Karpas-422 (cell line): Measurements from ENCODE around the gene B4GALT7. TPM values are rescaled to one million over a fixed set of nuclear protein-coding genes. Genes with fewer than 3 reads are reported as not detected.
A peak's percentile ranks its signal among the peaks of the same experiment; 100 is the strongest.

Source experiments
- DNase-seq: peaks from one replicate; pipeline ENCODE4 v3.0.0-alpha.2; 2015
- H2AFZ ChIP-seq: fragments of 200-600 bp; sonication (generic); 2 replicates; pipeline ENCODE4 v1.6.1; 2014; ENCODE audit warnings: antibody characterized with exemption, low read length, mixed read lengths
- H3K27ac ChIP-seq: fragments of 200-600 bp; sonication (generic); 2 replicates; pipeline ENCODE4 v1.5.1; 2014; ENCODE audit warnings: mild to moderate bottlenecking, low read length, moderate library complexity
- H3K27me3 ChIP-seq: fragments of 200-600 bp; sonication (generic); 2 replicates; pipeline ENCODE4 v1.6.1; 2014; ENCODE audit warnings: low read length, mixed read lengths
- H3K36me3 ChIP-seq: fragments of 200-600 bp; sonication (generic); 2 replicates; pipeline ENCODE4 v1.6.1; 2014; ENCODE audit warnings: low read length, mixed read lengths; ENCODE audit not compliant: insufficient read depth
- H3K4me1 ChIP-seq: fragments of 200-600 bp; sonication (generic); 2 replicates; pipeline ENCODE4 v1.6.1; 2014; ENCODE audit warnings: mild to moderate bottlenecking, low read length, mixed read lengths
- H3K4me2 ChIP-seq: fragments of 200-600 bp; sonication (generic); 2 replicates; pipeline ENCODE4 v1.6.1; 2014; ENCODE audit warnings: low read length, low read depth, mild to moderate bottlenecking; ENCODE audit not compliant: poor library complexity, severe bottlenecking
- H3K4me3 ChIP-seq: fragments of 200-600 bp; sonication (generic); 2 replicates; pipeline ENCODE4 v1.5.1; 2014; ENCODE audit warnings: mild to moderate bottlenecking, antibody characterized with exemption, low read length, mixed read lengths
- H3K79me2 ChIP-seq: fragments of 200-600 bp; sonication (generic); 2 replicates; pipeline ENCODE4 v1.6.1; 2014; ENCODE audit warnings: mild to moderate bottlenecking, low read length, mixed read lengths
- H3K9ac ChIP-seq: fragments of 200-600 bp; sonication (generic); 2 replicates; pipeline ENCODE4 v1.6.0; 2014; ENCODE audit warnings: low read length
- H3K9me2 ChIP-seq: fragments of 200-600 bp; sonication (generic), shearing (Covaris generic); replicated peaks from 2 replicates; pipeline ENCODE4 v1.6.0; 2014; ENCODE audit warnings: mild to moderate bottlenecking, low read length, moderate library complexity; ENCODE audit not compliant: insufficient read depth
- H3K9me3 ChIP-seq: fragments of 300-700, 200-600 bp; sonication (generic); 2 replicates; pipeline ENCODE4 v1.6.1; 2014; ENCODE audit warnings: low read length, mixed read lengths
- H4K20me1 ChIP-seq: fragments of 200-600 bp; sonication (generic); 2 replicates; pipeline ENCODE4 v1.6.1; 2014; ENCODE audit warnings: mild to moderate bottlenecking, antibody characterized with exemption, low read length, low read depth; ENCODE audit not compliant: insufficient read depth
- total RNA-seq: library from RNA; depleted of rRNA; stranded (reverse); fragments of >200 nt; shearing (Covaris generic); gene quantifications from 2 replicates; pipeline ENCODE4 v1.2.3, GENCODE V29; 2014; ENCODE audit warnings: low replicate concordance; rRNA removed

The B4GALT7 gene, protein sequence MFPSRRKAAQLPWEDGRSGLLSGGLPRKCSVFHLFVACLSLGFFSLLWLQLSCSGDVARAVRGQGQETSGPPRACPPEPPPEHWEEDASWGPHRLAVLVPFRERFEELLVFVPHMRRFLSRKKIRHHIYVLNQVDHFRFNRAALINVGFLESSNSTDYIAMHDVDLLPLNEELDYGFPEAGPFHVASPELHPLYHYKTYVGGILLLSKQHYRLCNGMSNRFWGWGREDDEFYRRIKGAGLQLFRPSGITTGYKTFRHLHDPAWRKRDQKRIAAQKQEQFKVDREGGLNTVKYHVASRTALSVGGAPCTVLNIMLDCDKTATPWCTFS
- 24.8 and 42.2 TPM in 2 replicates for total RNA-seq

GRCh38 chr5:177599731-177600507 is at the start of gene B4GALT7:
Gene B4GALT7, plus strand, starts transcription at chr5:177600132. Its CDS starts 79 bp downstream, at chr5:177600211.
- H3K36me3 ChIP-seq: peaks cover 18% of the 10 kb centered on the region
- H3K4me2 ChIP-seq: peak within 1 kb of the TSS; percentile 94

DNA sequence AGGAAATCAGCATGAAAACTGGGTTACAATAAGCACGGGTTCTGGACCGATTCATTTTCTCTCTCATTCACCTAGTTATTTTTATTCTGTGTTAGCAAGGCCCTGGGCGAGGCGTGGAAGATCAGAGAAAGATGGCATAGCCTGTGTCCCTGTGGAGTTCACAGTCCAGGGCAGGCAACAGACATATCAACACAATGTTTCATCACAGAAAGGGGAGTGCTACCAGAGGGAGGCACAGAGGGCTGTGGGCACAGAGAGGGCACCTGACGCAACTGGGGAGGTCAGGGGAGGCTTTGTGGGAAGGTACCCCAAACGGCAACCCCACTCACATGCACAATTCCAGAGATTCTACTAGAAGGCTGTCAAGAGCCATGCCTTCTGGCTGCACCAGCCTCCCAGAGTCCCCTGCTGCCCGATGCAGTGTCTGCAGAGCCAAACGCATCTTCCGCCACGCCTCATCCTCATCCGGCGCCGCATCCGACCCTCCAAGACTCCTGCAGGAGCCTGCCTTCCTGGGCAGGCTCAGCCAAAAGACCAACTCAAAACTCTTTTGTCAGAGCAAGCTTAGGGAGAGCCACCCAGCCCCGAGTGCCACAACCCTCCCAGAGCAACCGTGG is 47.0 kb upstream of the B4GALT7 start:
- H3K9me2 ChIP-seq: no peaks in the 10 kb centered on the region
- H3K4me2 ChIP-seq: peak overlapping the region; percentile 93
- H3K27ac ChIP-seq: no peak overlapping the region; the same call in 1 of the 2 replicates
- no peaks in the 10 kb centered on the region for H3K27me3 ChIP-seq
- peaks cover 13% of the 10 kb centered on the region; the same call in 1 of the 2 replicates for H4K20me1 ChIP-seq
- DNase-seq: no peak
- H3K4me3 ChIP-seq: peak overlapping the region; percentile 92
- H3K9me3 ChIP-seq: no peaks in the 10 kb centered on the region
- H3K9ac ChIP-seq: peak overlapping the region; percentile 94
- peaks cover 13% of the 10 kb centered on the region; the same call in 1 of the 2 replicates for H3K36me3 ChIP-seq
- peaks cover 37% of the 10 kb centered on the region for H3K4me1 ChIP-seq
- no peak overlapping the region for H2AFZ ChIP-seq
- H3K79me2 ChIP-seq: peaks cover 58% of the 10 kb centered on the region

More at GRCh38 chr5:177599731-177600507, at the start of gene B4GALT7:
- no peaks in the 10 kb centered on the region for H3K9me2 ChIP-seq
- H3K79me2 ChIP-seq: peaks cover 26% of the 10 kb centered on the region
- no peaks in the 10 kb centered on the region for H3K27me3 ChIP-seq
- DNase-seq: peak; percentile 94
- H3K9me3 ChIP-seq: no peaks in the 10 kb centered on the region
- H3K9ac ChIP-seq: peak within 1 kb of the TSS; percentile 89
- peak within 1 kb of the TSS; percentile 99; the same call in 1 of the 2 replicates for H2AFZ ChIP-seq
- peak within 1 kb of the TSS; percentile 94 for H3K4me3 ChIP-seq
- H3K27ac ChIP-seq: peak within 1 kb of the TSS; percentile 68
- H3K4me1 ChIP-seq: peaks cover 15% of the 10 kb centered on the region
- H4K20me1 ChIP-seq: 0 out of 2 replicates have a peak, but pooled peaks cover 6% of the 10 kb centered on the region

- peak overlapping the region; percentile 92 for H3K4me3 ChIP-seq
- DNase-seq: peak; percentile 63
- H3K9me3 ChIP-seq: no peaks in the 10 kb centered on the region
- H3K27me3 ChIP-seq: no peaks in the 10 kb centered on the region
- H3K79me2 ChIP-seq: peaks cover 49% of the 10 kb centered on the region
- H3K36me3 ChIP-seq: peaks cover 13% of the 10 kb centered on the region; the same call in 1 of the 2 replicates
- peak overlapping the region; percentile 94 for H3K9ac ChIP-seq
- H4K20me1 ChIP-seq: peaks cover 13% of the 10 kb centered on the region; the same call in 1 of the 2 replicates
- H3K4me2 ChIP-seq: peak overlapping the region; percentile 93
- peaks cover 37% of the 10 kb centered on the region for H3K4me1 ChIP-seq
- no peaks in the 10 kb centered on the region for H3K9me2 ChIP-seq
- H2AFZ ChIP-seq: no peak overlapping the region
- peak overlapping the region; percentile 44; the same call in 1 of the 2 replicates for H3K27ac ChIP-seq
These were observed 46.1 kb upstream of the B4GALT7 start for GRCh38 chr5:177553671-177554429.

DNA sequence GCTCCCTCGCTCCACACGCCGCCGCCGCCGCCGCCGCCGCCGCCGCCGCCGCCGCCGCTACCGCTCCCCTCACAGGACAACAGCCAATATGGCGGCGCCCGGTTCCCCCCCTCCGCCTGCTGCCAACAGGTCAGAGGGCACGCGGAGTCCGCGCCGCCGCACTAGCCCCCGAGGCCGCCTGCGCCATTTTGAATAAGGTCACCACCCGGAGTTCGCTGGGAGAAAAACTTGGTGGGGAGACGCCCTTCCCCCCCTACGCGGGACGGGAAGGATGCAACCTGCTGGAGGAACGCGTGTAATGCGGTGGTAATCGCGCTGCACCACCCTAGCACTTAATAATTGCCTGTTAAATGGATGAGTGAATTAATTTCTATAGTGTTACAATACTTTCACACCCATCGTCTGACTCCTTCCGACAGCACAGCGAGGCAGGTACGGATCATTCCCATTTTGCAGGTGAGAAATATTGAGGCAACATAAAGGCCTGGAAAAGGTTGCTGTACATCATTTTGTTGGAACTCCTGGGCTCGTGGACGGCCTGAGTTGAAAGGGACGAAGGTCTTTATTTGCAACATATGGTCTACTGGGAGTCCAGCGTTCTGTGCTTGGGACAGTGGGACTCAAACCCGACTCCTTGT is 45.3 kb upstream of the B4GALT7 start, which contains the start of gene FAM193B:
Gene FAM193B (minus strand): TSS at position 90 of the 638 bp plus-strand sequence. CDS start 105 bp downstream, outside the sequence.
- DNase-seq: peak; percentile 97
- peaks cover 45% of the 10 kb centered on the region for H3K79me2 ChIP-seq
- H3K9me3 ChIP-seq: no peaks in the 10 kb centered on the region
- H3K9ac ChIP-seq: peak within 1 kb of the TSS; percentile 94
- peak within 1 kb of the TSS; percentile 44; the same call in 1 of the 2 replicates for H3K27ac ChIP-seq
- H2AFZ ChIP-seq: peak within 1 kb of the TSS; percentile 76; the same call in 1 of the 2 replicates
- peaks cover 37% of the 10 kb centered on the region for H3K4me1 ChIP-seq
- H3K4me3 ChIP-seq: peak within 1 kb of the TSS; percentile 92
- H3K36me3 ChIP-seq: peaks cover 13% of the 10 kb centered on the region; the same call in 1 of the 2 replicates
- H4K20me1 ChIP-seq: peaks cover 13% of the 10 kb centered on the region; the same call in 1 of the 2 replicates
- H3K9me2 ChIP-seq: no peaks in the 10 kb centered on the region
- peak within 1 kb of the TSS; percentile 93 for H3K4me2 ChIP-seq
- no peaks in the 10 kb centered on the region for H3K27me3 ChIP-seq

DNA sequence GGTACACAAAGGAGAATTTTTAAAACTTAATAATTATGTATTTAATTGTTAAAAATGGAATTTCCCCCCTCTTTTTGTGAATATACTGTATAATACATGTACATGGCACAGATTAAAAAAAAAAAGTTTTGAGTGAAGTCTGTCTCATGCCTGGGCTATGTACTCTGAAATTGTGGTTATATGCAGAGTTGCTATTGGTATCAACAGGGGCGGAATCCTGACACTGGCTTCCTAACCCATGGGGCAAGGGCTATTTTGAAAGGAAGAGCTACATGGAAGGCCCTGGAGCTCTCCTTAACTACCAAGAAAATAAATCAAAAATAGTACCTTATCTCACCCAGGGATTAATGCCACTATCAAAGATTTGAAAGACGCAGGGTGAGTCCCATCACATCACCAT is 44.7 kb upstream of the B4GALT7 start:
- Histone ChIP-seq H3K27me3 (no peaks in the 10 kb centered on the region), H3K4me2 (peak overlapping the region; percentile 75), H3K79me2 (peaks cover 39% of the 10 kb centered on the region), H3K4me1 (peaks cover 37% of the 10 kb centered on the region), H4K20me1 (peaks cover 13% of the 10 kb centered on the region; the same call in 1 of the 2 replicates), H3K27ac (no peak overlapping the region), H3K9ac (peak overlapping the region; percentile 64), H3K36me3 (peaks cover 13% of the 10 kb centered on the region; the same call in 1 of the 2 replicates), H3K9me3 (no peaks in the 10 kb centered on the region), H2AFZ (no peak overlapping the region), H3K9me2 (no peaks in the 10 kb centered on the region), H3K4me3 (peak overlapping the region; percentile 69)
- no peak for DNase-seq

- Histone ChIP-seq H3K27ac (no peak overlapping the region), H3K4me2 (peak overlapping the region; percentile 75), H3K36me3 (peaks cover 13% of the 10 kb centered on the region; the same call in 1 of the 2 replicates), H4K20me1 (peaks cover 13% of the 10 kb centered on the region; the same call in 1 of the 2 replicates), H3K9me2 (no peaks in the 10 kb centered on the region), H3K9ac (0 out of 2 replicates have a peak overlapping the region, but pooled peaks have one; percentile 64), H3K4me1 (peaks cover 33% of the 10 kb centered on the region), H3K9me3 (no peaks in the 10 kb centered on the region), H3K4me3 (peak overlapping the region; percentile 69; the same call in 1 of the 2 replicates), H3K79me2 (peaks cover 34% of the 10 kb centered on the region), H3K27me3 (no peaks in the 10 kb centered on the region), H2AFZ (no peak overlapping the region)
- no peak for DNase-seq
These were observed 44.3 kb upstream of the B4GALT7 start for GRCh38 chr5:177555665-177556064.
